K562 (cell line): ENCODE data around the gene PCDH9. TPM values are rescaled to one million over a fixed set of nuclear protein-coding genes. Genes with fewer than 3 reads are reported as not detected.

ENCODE experiments used
- ARID1B ChIP-seq: fragments of 450-650 bp; IDR thresholded peaks from 2 replicates; pipeline ENCODE4 v1.6.1; 2016; ENCODE audit warnings: antibody characterized with exemption, mild to moderate bottlenecking, inconsistent platforms
- C11orf30 ChIP-seq: fragments of 450-650 bp; IDR thresholded peaks from 2 replicates; pipeline ENCODE4 v1.6.1; 2016; ENCODE audit warnings: low read depth, mild to moderate bottlenecking
- CREM ChIP-seq: IDR thresholded peaks from 2 replicates; pipeline ENCODE4 v1.6.1; 2014; ENCODE audit warnings: antibody characterized with exemption, low read depth
- DPF2 ChIP-seq: fragments of 450-650 bp; IDR thresholded peaks from 2 replicates; pipeline ENCODE4 v1.6.1; 2016
- EZH2 ChIP-seq: IDR thresholded peaks from 2 replicates; pipeline ENCODE4 v1.6.1; 2012; ENCODE audit warnings: low read depth, mild to moderate bottlenecking, inconsistent platforms, low read length, borderline replicate concordance
- FOXP1 ChIP-seq: sonication (generic); formaldehyde crosslinking; IDR thresholded peaks from 2 replicates; pipeline ENCODE4 v1.8.0; 2022; ENCODE audit warnings: mild to moderate bottlenecking, missing genetic modification reagents
- JUNB ChIP-seq: fragments of 450-650 bp; formaldehyde crosslinking; conservative IDR thresholded peaks from 2 replicates; pipeline ENCODE4 v1.4.0; 2020; ENCODE audit warnings: mild to moderate bottlenecking
- MAFG ChIP-seq: fragments of 450-650 bp; conservative IDR thresholded peaks from 2 replicates; pipeline ENCODE4 v1.6.1; 2016; ENCODE audit warnings: missing genetic modification characterization, missing compliant biosample characterization
- MAFK ChIP-seq: IDR thresholded peaks from 2 replicates; pipeline ENCODE4 v1.6.1; 2011; ENCODE audit warnings: low read length, improper control_type of control experiment
- NFE2 ChIP-seq: IDR thresholded peaks from 2 replicates; pipeline ENCODE4 v1.6.1; 2014; ENCODE audit warnings: antibody characterized with exemption, low read depth
- NFE2L1 ChIP-seq: fragments of 450-650 bp; IDR thresholded peaks from 2 replicates; pipeline ENCODE4 v1.6.1; 2016; ENCODE audit warnings: missing genetic modification characterization, low read depth, mild to moderate bottlenecking, missing compliant biosample characterization, moderate library complexity, borderline replicate concordance
- PHB ChIP-seq: fragments of 250-450 bp; sonication (Bioruptor Pico); IDR thresholded peaks from 2 replicates; pipeline ENCODE4 v1.5.0; 2021
- SMARCE1 ChIP-seq: fragments of 450-650 bp; IDR thresholded peaks from 2 replicates; pipeline ENCODE4 v1.7.1; 2016; ENCODE audit warnings: mild to moderate bottlenecking
- TRIM24 ChIP-seq, 2 experiments: fragments of 450-650 bp; IDR thresholded peaks; 2 replicates each; pipeline ENCODE4 v1.6.1; 2016
- YY1 ChIP-seq, 3 experiments: IDR thresholded peaks; 2 replicates each; pipeline ENCODE4 v1.6.1; 2011; ENCODE audit warnings: low read length in 2 of 3, mild to moderate bottlenecking in 2 of 3, moderate library complexity in 2 of 3, borderline replicate concordance in 1 of 3, control low read depth in 1 of 3, low read depth in 1 of 3; ENCODE audit not compliant: insufficient read depth in 3 of 3, insufficient replicate concordance in 2 of 3, control insufficient read depth in 1 of 3, insufficient read length in 1 of 3; ENCODE audit errors: extremely low read depth in 1 of 3
- ZBTB7A ChIP-seq: IDR thresholded peaks from 2 replicates; pipeline ENCODE4 v1.6.1; 2011; ENCODE audit warnings: low read depth, mild to moderate bottlenecking, low read length, moderate library complexity, borderline replicate concordance; ENCODE audit not compliant: control insufficient read depth
- ZC3H8 ChIP-seq: fragments of 450-650 bp; IDR thresholded peaks from 2 replicates; pipeline ENCODE4 v1.6.1; 2017
- ZNF133 ChIP-seq: fragments of 250-450 bp; sonication (Bioruptor Pico); IDR thresholded peaks from 2 replicates; pipeline ENCODE4 v1.4.0; 2020; ENCODE audit warnings: mild to moderate bottlenecking
- ZNF239 ChIP-seq: fragments of 250-450 bp; sonication (Bioruptor Pico); IDR thresholded peaks from 2 replicates; pipeline ENCODE4 v1.4.0; 2020; ENCODE audit warnings: mild to moderate bottlenecking
- ZNF57 ChIP-seq: fragments of 450-650 bp; formaldehyde crosslinking; IDR thresholded peaks from 2 replicates; pipeline ENCODE4 v1.4.0; 2020; ENCODE audit warnings: mild to moderate bottlenecking, moderate library complexity
- polyA plus RNA-seq, 8 experiments: library from polyadenylated mRNA; depleted of rRNA in 4 of 8; stranded (reverse) in 5 of 8; unstranded in 3 of 8; fragments of >200 nt; fragmentation: Nextera tagmentation in 2 of 8; fragmentation: Illumina TruSeq in 1 of 8; extraction: Ambion mirVana in 2 of 8; extraction: Trizol in 1 of 8; gene quantifications; 2 replicates each; pipeline versions ENCODE4 v1.2.1 to v1.2.3, GENCODE V29; 2011 to 2014; ENCODE audit warnings: inconsistent platforms in 1 of 8, missing spikeins in 1 of 8
- total RNA-seq, 7 experiments: library from RNA; depleted of rRNA in 6 of 7; stranded (reverse); fragments of >200 nt in 6 of 7; fragmentation: Illumina TruSeq in 2 of 7; extraction: Trizol in 2 of 7; gene quantifications; 2 replicates each; pipeline versions ENCODE4 v1.2.1 to v1.2.3, GENCODE V29; 2011 to 2021; ENCODE audit warnings: low replicate concordance in 1 of 7
- TF ChIP-seq, protein P1 (sequence below): fragments of 250-450 bp; sonication (Bioruptor Pico); IDR thresholded peaks from 2 replicates; pipeline ENCODE4 v1.4.0; 2020; ENCODE audit warnings: mild to moderate bottlenecking, moderate library complexity, borderline replicate concordance
- TF ChIP-seq, protein P2 (sequence below): fragments of 450-650 bp; IDR thresholded peaks from 2 replicates; pipeline ENCODE4 v1.6.1; 2016; ENCODE audit warnings: missing biosample characterization, missing genetic modification characterization
- TF ChIP-seq, protein P3 (sequence below): fragments of 450-650 bp; IDR thresholded peaks from 2 replicates; pipeline ENCODE4 v1.6.1; 2017; ENCODE audit warnings: antibody characterized with exemption, mild to moderate bottlenecking

Gene PCDH9
- total and polyA plus RNA-seq, 9 of the 15 experiments (the other 6 are each of a cell fraction or from before 2014, with no cell fraction given), result 1.1 to 6.7 (median 4.9) TPM

DNA sequence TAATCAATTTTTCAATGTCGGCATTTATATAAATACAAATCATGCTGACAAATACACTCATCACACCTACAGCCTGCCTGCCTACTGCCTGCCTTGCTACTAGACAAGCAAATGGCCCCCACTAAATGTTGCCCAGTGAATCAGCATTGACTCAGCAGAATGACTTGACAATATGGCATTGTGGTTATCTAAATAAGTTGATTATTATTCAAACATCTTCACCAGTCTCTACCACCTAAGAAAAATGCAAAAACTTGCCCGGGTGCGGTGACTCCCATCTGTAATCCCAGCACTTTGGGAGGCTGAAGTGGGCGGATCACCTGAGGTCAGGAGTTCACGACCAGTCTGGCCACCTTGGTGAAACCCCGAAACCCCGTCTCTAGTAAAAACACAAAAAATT lies 296.1 kb downstream of the PCDH9 start (continued):
- TF ChIP-seq ARID1B (peak; percentile 61), DPF2 (peak; percentile 74), JUNB (CRISPR knock-in tag) (no peak), ZNF133 (CRISPR knock-in tag) (no peak), PHB (no peak), NFE2L1 (tag) (peak; percentile 21; the same call in 1 of the 2 replicates), FOXP1 (no peak), TRIM24 (IDR thresholded peaks at IDR 0.05) (peak in 1 of 2 experiments; percentile 77; a peak in 3 of 4 replicates), C11orf30 (peak; percentile 92), ZNF239 (CRISPR knock-in tag) (no peak), MAFG (tag) (peak; percentile 92), ZNF57 (no peak), ZBTB7A (no peak), EZH2 (no peak), MAFK (peak; percentile 74; the same call in 1 of the 2 replicates), YY1 (IDR thresholded peaks at IDR 0.05; ENCODE audit: borderline replicate concordance in 1 of 3, control insufficient read depth in 1 of 3, extremely low read depth in 1 of 3, insufficient read depth in 3 of 3, insufficient read length in 1 of 3, insufficient replicate concordance in 2 of 3, low read depth in 1 of 3, low read length in 2 of 3) (peak in 1 of 3 experiments; percentile 48), SMARCE1 (peak; percentile 25; the same call in 1 of the 2 replicates), CREM (no peak), ZC3H8 (no peak), NFE2 (peak; percentile 92)
- TF ChIP-seq, protein P1, sequence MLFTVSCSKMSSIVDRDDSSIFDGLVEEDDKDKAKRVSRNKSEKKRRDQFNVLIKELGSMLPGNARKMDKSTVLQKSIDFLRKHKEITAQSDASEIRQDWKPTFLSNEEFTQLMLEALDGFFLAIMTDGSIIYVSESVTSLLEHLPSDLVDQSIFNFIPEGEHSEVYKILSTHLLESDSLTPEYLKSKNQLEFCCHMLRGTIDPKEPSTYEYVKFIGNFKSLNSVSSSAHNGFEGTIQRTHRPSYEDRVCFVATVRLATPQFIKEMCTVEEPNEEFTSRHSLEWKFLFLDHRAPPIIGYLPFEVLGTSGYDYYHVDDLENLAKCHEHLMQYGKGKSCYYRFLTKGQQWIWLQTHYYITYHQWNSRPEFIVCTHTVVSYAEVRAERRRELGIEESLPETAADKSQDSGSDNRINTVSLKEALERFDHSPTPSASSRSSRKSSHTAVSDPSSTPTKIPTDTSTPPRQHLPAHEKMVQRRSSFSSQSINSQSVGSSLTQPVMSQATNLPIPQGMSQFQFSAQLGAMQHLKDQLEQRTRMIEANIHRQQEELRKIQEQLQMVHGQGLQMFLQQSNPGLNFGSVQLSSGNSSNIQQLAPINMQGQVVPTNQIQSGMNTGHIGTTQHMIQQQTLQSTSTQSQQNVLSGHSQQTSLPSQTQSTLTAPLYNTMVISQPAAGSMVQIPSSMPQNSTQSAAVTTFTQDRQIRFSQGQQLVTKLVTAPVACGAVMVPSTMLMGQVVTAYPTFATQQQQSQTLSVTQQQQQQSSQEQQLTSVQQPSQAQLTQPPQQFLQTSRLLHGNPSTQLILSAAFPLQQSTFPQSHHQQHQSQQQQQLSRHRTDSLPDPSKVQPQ (CRISPR knock-in tag), result no peak
- TF ChIP-seq, protein P2, sequence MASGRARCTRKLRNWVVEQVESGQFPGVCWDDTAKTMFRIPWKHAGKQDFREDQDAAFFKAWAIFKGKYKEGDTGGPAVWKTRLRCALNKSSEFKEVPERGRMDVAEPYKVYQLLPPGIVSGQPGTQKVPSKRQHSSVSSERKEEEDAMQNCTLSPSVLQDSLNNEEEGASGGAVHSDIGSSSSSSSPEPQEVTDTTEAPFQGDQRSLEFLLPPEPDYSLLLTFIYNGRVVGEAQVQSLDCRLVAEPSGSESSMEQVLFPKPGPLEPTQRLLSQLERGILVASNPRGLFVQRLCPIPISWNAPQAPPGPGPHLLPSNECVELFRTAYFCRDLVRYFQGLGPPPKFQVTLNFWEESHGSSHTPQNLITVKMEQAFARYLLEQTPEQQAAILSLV (tag), result no peak
- TF ChIP-seq, protein P3, sequence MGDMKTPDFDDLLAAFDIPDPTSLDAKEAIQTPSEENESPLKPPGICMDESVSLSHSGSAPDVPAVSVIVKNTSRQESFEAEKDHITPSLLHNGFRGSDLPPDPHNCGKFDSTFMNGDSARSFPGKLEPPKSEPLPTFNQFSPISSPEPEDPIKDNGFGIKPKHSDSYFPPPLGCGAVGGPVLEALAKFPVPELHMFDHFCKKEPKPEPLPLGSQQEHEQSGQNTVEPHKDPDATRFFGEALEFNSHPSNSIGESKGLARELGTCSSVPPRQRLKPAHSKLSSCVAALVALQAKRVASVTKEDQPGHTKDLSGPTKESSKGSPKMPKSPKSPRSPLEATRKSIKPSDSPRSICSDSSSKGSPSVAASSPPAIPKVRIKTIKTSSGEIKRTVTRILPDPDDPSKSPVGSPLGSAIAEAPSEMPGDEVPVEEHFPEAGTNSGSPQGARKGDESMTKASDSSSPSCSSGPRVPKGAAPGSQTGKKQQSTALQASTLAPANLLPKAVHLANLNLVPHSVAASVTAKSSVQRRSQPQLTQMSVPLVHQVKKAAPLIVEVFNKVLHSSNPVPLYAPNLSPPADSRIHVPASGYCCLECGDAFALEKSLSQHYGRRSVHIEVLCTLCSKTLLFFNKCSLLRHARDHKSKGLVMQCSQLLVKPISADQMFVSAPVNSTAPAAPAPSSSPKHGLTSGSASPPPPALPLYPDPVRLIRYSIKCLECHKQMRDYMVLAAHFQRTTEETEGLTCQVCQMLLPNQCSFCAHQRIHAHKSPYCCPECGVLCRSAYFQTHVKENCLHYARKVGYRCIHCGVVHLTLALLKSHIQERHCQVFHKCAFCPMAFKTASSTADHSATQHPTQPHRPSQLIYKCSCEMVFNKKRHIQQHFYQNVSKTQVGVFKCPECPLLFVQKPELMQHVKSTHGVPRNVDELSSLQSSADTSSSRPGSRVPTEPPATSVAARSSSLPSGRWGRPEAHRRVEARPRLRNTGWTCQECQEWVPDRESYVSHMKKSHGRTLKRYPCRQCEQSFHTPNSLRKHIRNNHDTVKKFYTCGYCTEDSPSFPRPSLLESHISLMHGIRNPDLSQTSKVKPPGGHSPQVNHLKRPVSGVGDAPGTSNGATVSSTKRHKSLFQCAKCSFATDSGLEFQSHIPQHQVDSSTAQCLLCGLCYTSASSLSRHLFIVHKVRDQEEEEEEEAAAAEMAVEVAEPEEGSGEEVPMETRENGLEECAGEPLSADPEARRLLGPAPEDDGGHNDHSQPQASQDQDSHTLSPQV, result peak; percentile 42; the same call in 1 of the 2 replicates
